IMR-90 (cell line): ENCODE data around the gene BRINP3. TPM values are rescaled to one million over a fixed set of nuclear protein-coding genes. Genes with fewer than 3 reads are reported as not detected.

Source experiments
- ATAC-seq: fragments of 200-7000 bp; cut with Tn5 transposase; 2 replicates; pipeline ENCODE4 v1.9.1; 2020; ENCODE audit warnings: low read depth, mild to moderate bottlenecking, moderate library complexity
- BruUV-seq: library from RNA; stranded (reverse); fragments of 400-500 nt; replicated peaks from 2 replicates; lab custom pipeline; 2021; lab: Mats Ljungman, UMichigan
- CTCF ChIA-PET: fragments of 300-600 bp; formaldehyde crosslinking; extraction: SDS; loops from one replicate; lab custom pipeline; 2021; ENCODE audit warnings: antibody characterized with exemption; lab: Yijun Ruan, JAX
- POLR2A ChIA-PET: fragments of 300-600 bp; sonication (Branson Sonifier 250); formaldehyde crosslinking; loops from one replicate; lab custom pipeline; 2022; ENCODE audit warnings: antibody characterized with exemption; ENCODE audit not compliant: unreplicated experiment; lab: Charles Lee
- DNase-seq: peaks from one replicate; pipeline ENCODE4 v3.0.0; 2013
- H2AFZ ChIP-seq: replicated peaks from 2 replicates; pipeline ENCODE3; 2013; ENCODE audit warnings: low read length, mild to moderate bottlenecking; ENCODE audit not compliant: poor library complexity
- H2AK5ac ChIP-seq: 2 replicates; pipeline ENCODE4 v1.6.1; 2013; ENCODE audit warnings: low read depth, low read length, inconsistent platforms
- H2AK9ac ChIP-seq: replicated peaks from 2 replicates; pipeline ENCODE3; 2013; ENCODE audit warnings: mild to moderate bottlenecking, low read depth, low read length, moderate library complexity; ENCODE audit not compliant: poor library complexity
- H2BK120ac ChIP-seq: 2 replicates; pipeline ENCODE4 v1.6.1; 2013; ENCODE audit warnings: low read depth, low read length, inconsistent platforms
- H2BK15ac ChIP-seq: 3 replicates; pipeline ENCODE4 v1.6.1; 2013; ENCODE audit warnings: low read depth, low read length, inconsistent platforms
- H2BK20ac ChIP-seq: 2 replicates; pipeline ENCODE4 v1.6.1; 2013; ENCODE audit warnings: low read depth, mild to moderate bottlenecking, inconsistent platforms, low read length, moderate library complexity
- H2BK5ac ChIP-seq: 2 replicates; pipeline ENCODE4 v1.6.1; 2013; ENCODE audit warnings: mild to moderate bottlenecking, low read depth, low read length, inconsistent platforms; ENCODE audit not compliant: poor library complexity, severe bottlenecking
- H3K14ac ChIP-seq: replicated peaks from 2 replicates; pipeline ENCODE4 v1.6.1; 2013; ENCODE audit warnings: low read depth, low read length, inconsistent platforms
- H3K18ac ChIP-seq: 2 replicates; pipeline ENCODE4 v1.6.1; 2013; ENCODE audit warnings: low read depth, low read length, control low read depth
- H3K23ac ChIP-seq: 2 replicates; pipeline ENCODE4 v1.6.1; 2013; ENCODE audit warnings: low read depth, low read length, inconsistent platforms
- H3K27ac ChIP-seq: 2 replicates; pipeline ENCODE4 v1.5.1; 2013; ENCODE audit warnings: mild to moderate bottlenecking, control low read depth, low read length; ENCODE audit not compliant: insufficient read depth
- H3K27me3 ChIP-seq: 2 replicates; pipeline ENCODE4 v1.6.1; 2013; ENCODE audit warnings: low read length; ENCODE audit not compliant: control insufficient read depth, insufficient read depth
- H3K36me3 ChIP-seq: 2 replicates; pipeline ENCODE4 v1.6.1; 2013; ENCODE audit warnings: low read length, mixed read lengths; ENCODE audit not compliant: control insufficient read depth, insufficient read depth
- H3K4ac ChIP-seq: 2 replicates; pipeline ENCODE4 v1.6.1; 2013; ENCODE audit warnings: low read depth, low read length, inconsistent platforms
- H3K4me1 ChIP-seq: 2 replicates; pipeline ENCODE4 v1.6.1; 2013; ENCODE audit warnings: low read length, mixed read lengths; ENCODE audit not compliant: control insufficient read depth, insufficient read depth
- H3K4me2 ChIP-seq: 2 replicates; pipeline ENCODE4 v1.6.1; 2013; ENCODE audit warnings: low read depth, mild to moderate bottlenecking, control low read depth, low read length, moderate library complexity
- H3K4me3 ChIP-seq: 2 replicates; pipeline ENCODE4 v1.5.1; 2013; ENCODE audit warnings: low read depth, mild to moderate bottlenecking, control low read depth, low read length, moderate library complexity; ENCODE audit not compliant: insufficient read depth
- H3K56ac ChIP-seq: 2 replicates; pipeline ENCODE4 v1.6.1; 2013; ENCODE audit warnings: low read length, inconsistent platforms; ENCODE audit not compliant: insufficient read depth; ENCODE audit errors: extremely low read depth
- H3K79me1 ChIP-seq, 2 experiments: 2 replicates each; pipeline ENCODE4 v1.6.1; 2013; ENCODE audit warnings: low read length in 2 of 2, inconsistent platforms in 1 of 2, low read depth in 1 of 2
- H3K9ac ChIP-seq: 2 replicates; pipeline ENCODE4 v1.6.1; 2013; ENCODE audit warnings: low read depth, low read length, control low read depth
- H3K9me1 ChIP-seq: 2 replicates; pipeline ENCODE4 v1.6.1; 2013; ENCODE audit warnings: low read length, inconsistent platforms; ENCODE audit not compliant: insufficient read depth
- H3K9me3 ChIP-seq: 2 replicates; pipeline ENCODE4 v1.6.1; 2013; ENCODE audit warnings: low read length; ENCODE audit not compliant: control insufficient read depth, insufficient read depth
- H4K20me1 ChIP-seq: 2 replicates; pipeline ENCODE4 v1.6.1; 2013; ENCODE audit warnings: low read length, inconsistent platforms; ENCODE audit not compliant: insufficient read depth
- H4K5ac ChIP-seq: 2 replicates; pipeline ENCODE4 v1.6.1; 2013; ENCODE audit warnings: mild to moderate bottlenecking, low read depth, low read length, control low read depth
- H4K8ac ChIP-seq, 2 experiments: 2 replicates each; pipeline ENCODE4 v1.6.1; 2013; ENCODE audit warnings: low read depth in 2 of 2, low read length in 2 of 2, control low read depth in 1 of 2, inconsistent platforms in 1 of 2
- H4K91ac ChIP-seq: 2 replicates; pipeline ENCODE4 v1.6.1; 2013; ENCODE audit warnings: low read depth, low read length, inconsistent platforms; ENCODE audit not compliant: insufficient read depth
- MAZ ChIP-seq: IDR thresholded peaks from 2 replicates; pipeline ENCODE4 v1.6.1; 2012; ENCODE audit warnings: low read depth, mild to moderate bottlenecking, low read length, improper control_type of control experiment, moderate library complexity, borderline replicate concordance
- MXI1 ChIP-seq: IDR thresholded peaks from 2 replicates; pipeline ENCODE4 v1.6.1; 2012; ENCODE audit warnings: low read depth, mild to moderate bottlenecking, low read length, moderate library complexity, borderline replicate concordance
- POLR2A ChIP-seq: IDR thresholded peaks from 2 replicates; pipeline ENCODE4 v1.6.1; 2012; ENCODE audit warnings: mild to moderate bottlenecking, low read depth, low read length
- WGBS, 2 experiments: methylation state at CpG; one replicate each; pipeline versions ENCODE4 v1.1.5 to v1.1.7; 2013; ENCODE audit warnings: missing lambda C conversion rate in 2 of 2; ENCODE audit not compliant: insufficient read length in 1 of 2; ENCODE audit errors: extremely low coverage in 2 of 2; 5-methylcytosine and 5-hydroxymethylcytosine counted together
- dilution Hi-C: fragments of 300-500 bp; cut with HindIII; formaldehyde crosslinking; loops from one replicate; pipeline ENCODE4 v1.14.3; 2018; ENCODE audit warnings: low sequenced_read_pairs; ENCODE audit not compliant: unreplicated experiment
- in situ Hi-C: fragments of 300-500 bp; cut with MboI; formaldehyde crosslinking; loops from 3 replicates; pipeline ENCODE4 v1.14.3; 2019; ENCODE audit warnings: low sequenced_read_pairs, inconsistent platforms, mixed read lengths
- intact Hi-C: fragments of 100-400 bp; cut with micrococcal nuclease; formaldehyde crosslinking; loops from 2 replicates; pipeline ENCODE4 v1.10.0; 2022
- polyA plus RNA-seq, 3 experiments: library from polyadenylated mRNA; depleted of rRNA; stranded (reverse); fragments of >200 nt; gene quantifications; 2 replicates each; pipeline ENCODE4 v1.2.3, GENCODE V29; 2012; ENCODE audit warnings: low replicate concordance in 1 of 3
- total RNA-seq: library from RNA; depleted of rRNA; stranded (reverse); fragments of >200 nt; gene quantifications from 2 replicates; pipeline ENCODE4 v1.2.3, GENCODE V29; 2012
- TF ChIP-seq, protein P1 (sequence below): fragments of 150-350 bp; IDR thresholded peaks from 2 replicates; pipeline ENCODE4 v1.6.1; 2017; ENCODE audit warnings: mild to moderate bottlenecking, antibody characterized with exemption, low read length, low read depth
- TF ChIP-seq, protein P2 (sequence below): fragments of 150-350 bp; IDR thresholded peaks from 2 replicates; pipeline ENCODE4 v1.6.1; 2016; ENCODE audit warnings: low read depth, mild to moderate bottlenecking, low read length, moderate library complexity, borderline replicate concordance

BRINP3 gene
- total and polyA plus RNA-seq, 2 of the 4 experiments (the other 2 are of a cell fraction): 0.15 to 0.36 TPM

DNA sequence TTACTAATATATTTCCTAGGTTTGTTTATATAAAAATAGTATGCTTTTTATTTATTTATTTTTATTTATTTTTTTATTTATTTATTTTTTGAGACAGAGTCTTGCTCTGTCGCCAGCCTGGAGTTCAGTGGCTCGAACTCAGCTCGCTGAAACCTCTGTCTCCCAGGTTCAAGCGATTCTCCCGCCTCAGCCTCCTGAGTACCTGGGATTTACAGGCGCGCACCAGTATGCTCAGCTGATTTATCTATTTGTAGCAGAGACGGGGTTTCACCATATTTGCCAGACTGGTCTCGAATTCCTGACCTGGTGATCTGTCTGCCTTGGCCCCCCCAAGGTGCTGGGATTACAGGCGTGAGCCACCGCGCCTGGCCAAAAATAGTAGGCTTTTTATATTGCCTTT, 33.2 kb downstream of the BRINP3 start:
- H2BK5ac ChIP-seq: no peak overlapping the region
- no peak overlapping the region for H2BK15ac ChIP-seq
- H3K79me1 ChIP-seq: no peaks in the 10 kb centered on the region
- TF ChIP-seq MAZ (no peak), POLR2A (no peak), MXI1 (no peak)
- TF ChIP-seq, protein P1, sequence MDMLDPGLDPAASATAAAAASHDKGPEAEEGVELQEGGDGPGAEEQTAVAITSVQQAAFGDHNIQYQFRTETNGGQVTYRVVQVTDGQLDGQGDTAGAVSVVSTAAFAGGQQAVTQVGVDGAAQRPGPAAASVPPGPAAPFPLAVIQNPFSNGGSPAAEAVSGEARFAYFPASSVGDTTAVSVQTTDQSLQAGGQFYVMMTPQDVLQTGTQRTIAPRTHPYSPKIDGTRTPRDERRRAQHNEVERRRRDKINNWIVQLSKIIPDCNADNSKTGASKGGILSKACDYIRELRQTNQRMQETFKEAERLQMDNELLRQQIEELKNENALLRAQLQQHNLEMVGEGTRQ: no peak
- TF ChIP-seq, protein P2, sequence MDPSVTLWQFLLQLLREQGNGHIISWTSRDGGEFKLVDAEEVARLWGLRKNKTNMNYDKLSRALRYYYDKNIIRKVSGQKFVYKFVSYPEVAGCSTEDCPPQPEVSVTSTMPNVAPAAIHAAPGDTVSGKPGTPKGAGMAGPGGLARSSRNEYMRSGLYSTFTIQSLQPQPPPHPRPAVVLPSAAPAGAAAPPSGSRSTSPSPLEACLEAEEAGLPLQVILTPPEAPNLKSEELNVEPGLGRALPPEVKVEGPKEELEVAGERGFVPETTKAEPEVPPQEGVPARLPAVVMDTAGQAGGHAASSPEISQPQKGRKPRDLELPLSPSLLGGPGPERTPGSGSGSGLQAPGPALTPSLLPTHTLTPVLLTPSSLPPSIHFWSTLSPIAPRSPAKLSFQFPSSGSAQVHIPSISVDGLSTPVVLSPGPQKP: no peak
- intact Hi-C loops: no loop called here
- H3K18ac ChIP-seq: no peak overlapping the region
- H3K4me2 ChIP-seq: no peak overlapping the region
- no peaks in the 10 kb centered on the region for H3K27me3 ChIP-seq
- H4K20me1 ChIP-seq: no peaks in the 10 kb centered on the region
- no peak overlapping the region for H4K91ac ChIP-seq
- POLR2A ChIA-PET: no interaction called here
- in situ Hi-C loops: no loop called here
- H2BK20ac ChIP-seq: no peak overlapping the region
- H2AFZ ChIP-seq: no peak overlapping the region
- no peak overlapping the region for H3K4me3 ChIP-seq
- H2BK120ac ChIP-seq: no peak overlapping the region
- H3K9ac ChIP-seq: no peak overlapping the region
- H3K9me3 ChIP-seq: no peaks in the 10 kb centered on the region
- no peak overlapping the region for H4K8ac ChIP-seq
- dilution Hi-C loops: no loop called here
- BruUV-seq: no TSS peak
- 100% methylated on average over 9 of the region's 12 CpGs; no CpG with 5 or more reads in 1 of the 2 experiments for WGBS, 2 experiments
- CTCF ChIA-PET: no interaction called here
- no peak overlapping the region for H4K5ac ChIP-seq
- H3K14ac ChIP-seq: no peak overlapping the region
- no peak overlapping the region for H3K4ac ChIP-seq
- no peak overlapping the region for H2AK5ac ChIP-seq
- no peak overlapping the region for H2AK9ac ChIP-seq
- no peak overlapping the region for H3K23ac ChIP-seq
- H3K56ac ChIP-seq: no peak overlapping the region
- no peaks in the 10 kb centered on the region for H3K36me3 ChIP-seq
- ATAC-seq (no peak), DNase-seq (no peak)
- H3K9me1 ChIP-seq: no peaks in the 10 kb centered on the region
- no peaks in the 10 kb centered on the region for H3K4me1 ChIP-seq
- H3K27ac ChIP-seq: no peak overlapping the region
